Endothelial cell of umbilical vein (primary cell): ENCODE results near the gene IPPK. TPM values are rescaled to one million over a fixed set of nuclear protein-coding genes. Genes with fewer than 3 reads are reported as not detected.

Experiments used
- BruUV-seq: library from RNA; stranded (reverse); fragments of 400-500 nt; replicated peaks from 2 replicates; lab custom pipeline; 2021; lab: Mats Ljungman, UMichigan
- CTCF ChIA-PET: fragments of 300-600, 350-600 bp; sonication (Branson Sonifier 250); formaldehyde crosslinking; loops from one replicate; lab custom pipeline; 2021; ENCODE audit warnings: antibody characterized with exemption, inconsistent platforms; lab: Charles Lee
- POLR2A ChIA-PET: fragments of 300-600, 350-600 bp; sonication (Branson Sonifier 250); formaldehyde crosslinking; loops from one replicate; lab custom pipeline; 2021; ENCODE audit warnings: antibody characterized with exemption, inconsistent platforms; lab: Charles Lee
- DNase-seq: peaks from one replicate; pipeline ENCODE4 v3.0.0-alpha.2; 2011; ENCODE audit warnings: low read depth, low spot score
- FAIRE-seq: peaks from 2 replicates; lab custom pipeline; 2011; peaks lifted over from hg19 to GRCh38; lab: Jason Lieb, UNC
- H2AFZ ChIP-seq: 2 replicates; pipeline ENCODE4 v1.6.0; 2012; ENCODE audit warnings: low read depth, low read length, control low read depth, inconsistent platforms
- H3K27ac ChIP-seq: 2 replicates; pipeline ENCODE4 v1.5.1; 2011; ENCODE audit warnings: low read depth, mild to moderate bottlenecking, control low read depth, low read length, moderate library complexity; ENCODE audit not compliant: insufficient read depth
- H3K27me3 ChIP-seq, 2 experiments: 2 replicates each; pipeline versions ENCODE4 v1.6.0 to v1.6.1; 2011; ENCODE audit warnings: low read length in 2 of 2, mixed read lengths in 1 of 2; ENCODE audit not compliant: control insufficient read depth in 2 of 2, insufficient read depth in 2 of 2
- H3K36me3 ChIP-seq, 2 experiments: 2 replicates in 1 of 2; 3 replicates in 1 of 2; pipeline ENCODE4 v1.5.1; 2011; ENCODE audit warnings: low read length in 2 of 2, mild to moderate bottlenecking in 1 of 2, moderate library complexity in 1 of 2; ENCODE audit not compliant: control insufficient read depth in 2 of 2, insufficient read depth in 2 of 2; ENCODE audit errors: extremely low read depth in 1 of 2
- H3K4me1 ChIP-seq: 3 replicates; pipeline ENCODE4 v1.5.1; 2011; ENCODE audit warnings: mild to moderate bottlenecking, low read length; ENCODE audit not compliant: control insufficient read depth, insufficient read depth; ENCODE audit errors: extremely low read depth
- H3K4me2 ChIP-seq: 2 replicates; pipeline ENCODE4 v1.6.1; 2011; ENCODE audit warnings: low read length, control low read depth, mixed read lengths; ENCODE audit not compliant: insufficient read depth
- H3K4me3 ChIP-seq, 3 experiments: fragments of 200-600 bp in 1 of 3; sonication (generic), shearing (Covaris generic) in 1 of 3; replicated peaks in 1 of 3; 2 replicates each; pipeline ENCODE4 v1.5.1; 2011 to 2016; ENCODE audit warnings: control low read depth in 3 of 3, low read length in 3 of 3, mild to moderate bottlenecking in 2 of 3, inconsistent platforms in 1 of 3, low read depth in 1 of 3, moderate library complexity in 1 of 3; ENCODE audit not compliant: insufficient read depth in 1 of 3
- H3K79me2 ChIP-seq: 2 replicates; pipeline ENCODE4 v1.6.0; 2012; ENCODE audit warnings: low read length, inconsistent platforms; ENCODE audit not compliant: control insufficient read depth, insufficient read depth
- H3K9ac ChIP-seq: replicated peaks from 2 replicates; pipeline ENCODE3; 2011; ENCODE audit warnings: low read length, control low read depth; ENCODE audit not compliant: insufficient read depth; ENCODE audit errors: extremely low read depth
- H3K9me1 ChIP-seq: replicated peaks from 3 replicates; pipeline ENCODE4 v1.6.0; 2011; ENCODE audit warnings: mild to moderate bottlenecking, low read length; ENCODE audit not compliant: control insufficient read depth, insufficient read depth; ENCODE audit errors: extremely low read depth
- H3K9me3 ChIP-seq: replicated peaks from 2 replicates; pipeline ENCODE4 v1.5.1; 2012; ENCODE audit warnings: low read length, inconsistent platforms; ENCODE audit not compliant: control insufficient read depth, insufficient read depth
- H4K20me1 ChIP-seq: replicated peaks from 2 replicates; pipeline ENCODE3; 2011; ENCODE audit warnings: mild to moderate bottlenecking, low read length; ENCODE audit not compliant: control insufficient read depth, insufficient read depth; ENCODE audit errors: extremely low read depth
- CTCF ChIP-seq, 2 donors: IDR thresholded peaks; 1 replicate in 1 of 2; 2 replicates in 1 of 2; pipeline ENCODE4 v1.5.1; 2011; ENCODE audit warnings: low read length in 2 of 2, mild to moderate bottlenecking in 2 of 2, moderate library complexity in 2 of 2, control low read depth in 1 of 2, inconsistent platforms in 1 of 2, low read depth in 1 of 2; ENCODE audit not compliant: insufficient read depth in 1 of 2; ENCODE audit errors: extremely low read depth in 1 of 2
- JUN ChIP-seq: IDR thresholded peaks from 2 replicates; pipeline ENCODE4 v1.6.1; 2011; ENCODE audit warnings: borderline replicate concordance, low read depth; ENCODE audit not compliant: insufficient read length, insufficient read depth
- POLR2A ChIP-seq: IDR thresholded peaks from 2 replicates; pipeline ENCODE4 v1.6.1; 2012; ENCODE audit warnings: low read depth, mild to moderate bottlenecking, control low read depth, low read length
- POLR2AphosphoS5 ChIP-seq: IDR thresholded peaks from 2 replicates; pipeline ENCODE4 v1.6.1; 2012; ENCODE audit warnings: low read depth, mild to moderate bottlenecking, control low read depth, low read length, moderate library complexity; ENCODE audit not compliant: insufficient read depth
- dilution Hi-C: fragments of 300-500 bp; cut with MboI; formaldehyde crosslinking; loops from one replicate; pipeline ENCODE4 v1.15.0; 2019; ENCODE audit warnings: low sequenced_read_pairs; ENCODE audit not compliant: extremely low pct_ligation_motif_present
- intact Hi-C: fragments of 100-400 bp; cut with micrococcal nuclease; formaldehyde crosslinking; loops from one replicate; pipeline ENCODE4 v1.10.0; 2022
- polyA plus RNA-seq, 4 experiments: library from polyadenylated mRNA; depleted of rRNA in 3 of 4; stranded (reverse) in 3 of 4; unstranded in 1 of 4; fragments of >200 nt; gene quantifications; 2 replicates each; pipeline versions ENCODE4 v1.2.1 to v1.2.3, GENCODE V29; 2011 to 2012; ENCODE audit warnings: missing spikeins in 1 of 4
- total RNA-seq: library from RNA; stranded (reverse); gene quantifications from 2 replicates; pipeline ENCODE4 v1.2.3, GENCODE V29; 2021

The IPPK gene
- total and polyA plus RNA-seq, 2 donors (not counting 3 experiments of a cell fraction or from before 2014, with no cell fraction given) = 14.0 to 28.0 TPM

GRCh38 chr9:92706218-92706940 is 36.4 kb upstream of the IPPK start:
- DNase-seq (peak; percentile 13), FAIRE-seq (peak; percentile 69)
- no peak for TF ChIP-seq POLR2AphosphoS5
- TF ChIP-seq CTCF (IDR thresholded peaks at IDR 0.05; ENCODE audit: extremely low read depth in 1 of 2, insufficient read depth in 1 of 2, low read depth in 1 of 2, low read length in 2 of 2) = peak; percentile 42 to 52
- no peak for TF ChIP-seq POLR2A
- TF ChIP-seq JUN = no peak
- Histone ChIP-seq H3K36me3 (peaks cover 0 to 4% of the 10 kb centered on the region in 2 experiments), H3K27me3 (no peaks in the 10 kb centered on the region), H3K4me2 (no peak overlapping the region), H3K4me1 (peaks cover 12% of the 10 kb centered on the region), H3K9me3 (no peaks in the 10 kb centered on the region), H3K4me3 (no peak overlapping the region), H4K20me1 (no peaks in the 10 kb centered on the region), H3K9me1 (no peaks in the 10 kb centered on the region), H3K27ac (no peak overlapping the region), H2AFZ (no peak overlapping the region), H3K9ac (no peak overlapping the region), H3K79me2 (no peaks in the 10 kb centered on the region)
- POLR2A ChIA-PET = interaction anchor here (1.1 kb wide), 1 partner anchor 84 kb away, joined by 4 read pairs; no protein-coding TSS in a partner anchor
- intact Hi-C loops = loop anchor here (1.0 to 10.0 kb wide), 3 partner anchors 59 to 412 kb away; partner anchors contain the start of gene IARS1
- no TSS peak for BruUV-seq
- CTCF ChIA-PET = interaction anchor here (1.0 to 1.1 kb wide), 2 partner anchors 41 to 46 kb away, joined by 3 to 4 read pairs; no protein-coding TSS in a partner anchor
- dilution Hi-C loops = no loop called here
